GM21381 (cell line): Measurements from ENCODE around the gene DOCK9.

Experiments used
- ATAC-seq: cut with Tn5 transposase; IDR thresholded peaks from one replicate; pipeline ENCODE4 v1.9.1; 2021; ENCODE audit warnings: mild to moderate bottlenecking, moderate library complexity; ENCODE audit not compliant: unreplicated experiment

Gene DOCK9, protein sequence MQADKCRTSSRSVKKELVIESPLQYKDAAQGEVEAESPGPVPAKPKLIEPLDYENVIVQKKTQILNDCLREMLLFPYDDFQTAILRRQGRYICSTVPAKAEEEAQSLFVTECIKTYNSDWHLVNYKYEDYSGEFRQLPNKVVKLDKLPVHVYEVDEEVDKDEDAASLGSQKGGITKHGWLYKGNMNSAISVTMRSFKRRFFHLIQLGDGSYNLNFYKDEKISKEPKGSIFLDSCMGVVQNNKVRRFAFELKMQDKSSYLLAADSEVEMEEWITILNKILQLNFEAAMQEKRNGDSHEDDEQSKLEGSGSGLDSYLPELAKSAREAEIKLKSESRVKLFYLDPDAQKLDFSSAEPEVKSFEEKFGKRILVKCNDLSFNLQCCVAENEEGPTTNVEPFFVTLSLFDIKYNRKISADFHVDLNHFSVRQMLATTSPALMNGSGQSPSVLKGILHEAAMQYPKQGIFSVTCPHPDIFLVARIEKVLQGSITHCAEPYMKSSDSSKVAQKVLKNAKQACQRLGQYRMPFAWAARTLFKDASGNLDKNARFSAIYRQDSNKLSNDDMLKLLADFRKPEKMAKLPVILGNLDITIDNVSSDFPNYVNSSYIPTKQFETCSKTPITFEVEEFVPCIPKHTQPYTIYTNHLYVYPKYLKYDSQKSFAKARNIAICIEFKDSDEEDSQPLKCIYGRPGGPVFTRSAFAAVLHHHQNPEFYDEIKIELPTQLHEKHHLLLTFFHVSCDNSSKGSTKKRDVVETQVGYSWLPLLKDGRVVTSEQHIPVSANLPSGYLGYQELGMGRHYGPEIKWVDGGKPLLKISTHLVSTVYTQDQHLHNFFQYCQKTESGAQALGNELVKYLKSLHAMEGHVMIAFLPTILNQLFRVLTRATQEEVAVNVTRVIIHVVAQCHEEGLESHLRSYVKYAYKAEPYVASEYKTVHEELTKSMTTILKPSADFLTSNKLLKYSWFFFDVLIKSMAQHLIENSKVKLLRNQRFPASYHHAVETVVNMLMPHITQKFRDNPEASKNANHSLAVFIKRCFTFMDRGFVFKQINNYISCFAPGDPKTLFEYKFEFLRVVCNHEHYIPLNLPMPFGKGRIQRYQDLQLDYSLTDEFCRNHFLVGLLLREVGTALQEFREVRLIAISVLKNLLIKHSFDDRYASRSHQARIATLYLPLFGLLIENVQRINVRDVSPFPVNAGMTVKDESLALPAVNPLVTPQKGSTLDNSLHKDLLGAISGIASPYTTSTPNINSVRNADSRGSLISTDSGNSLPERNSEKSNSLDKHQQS (N-terminal part only)

DNA sequence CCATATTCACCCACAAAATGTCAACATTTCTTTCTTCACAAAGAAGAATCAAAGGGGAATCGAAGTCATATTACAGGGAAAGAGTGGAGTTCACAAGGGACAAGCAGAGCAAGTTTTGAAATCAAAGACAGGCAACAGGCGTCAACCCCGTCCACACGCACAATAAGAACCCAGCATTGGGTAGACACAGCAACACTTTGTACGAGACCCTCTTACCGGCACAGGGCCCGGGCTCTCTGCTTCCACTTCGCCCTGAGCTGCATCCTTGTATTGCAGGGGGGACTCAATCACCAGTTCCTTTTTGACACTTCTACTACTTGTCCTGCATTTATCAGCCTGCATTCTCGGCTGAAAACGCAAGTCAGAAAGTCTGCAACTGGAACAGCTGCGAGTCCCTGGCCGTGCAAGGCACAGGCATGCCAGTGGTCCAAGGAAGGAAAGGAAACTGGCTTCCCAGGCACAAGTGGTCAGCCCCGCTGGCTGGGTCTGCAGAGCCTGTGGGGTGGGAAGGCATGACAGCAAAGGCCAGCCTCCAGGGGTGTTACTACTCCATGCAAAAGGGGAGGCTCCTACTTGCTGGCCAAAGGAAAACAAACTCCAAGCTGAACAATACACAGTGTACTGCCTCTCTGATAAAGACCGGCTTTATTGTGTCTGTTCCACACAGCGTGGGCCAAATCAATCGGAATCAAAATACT lies at the start of gene DOCK9:
Gene DOCK9 (minus strand): TSS at position 497 of the 698 bp plus-strand sequence. CDS start 155 bp downstream, at position 342.
- ATAC-seq = no peak

- no peak for ATAC-seq
Measured at GRCh38 chr13:99027260-99027659, 49.4 kb upstream of the DOCK9 start.

- ATAC-seq = no peak
Measured at GRCh38 chr13:99022941-99023340, 45.1 kb upstream of the DOCK9 start.

DNA sequence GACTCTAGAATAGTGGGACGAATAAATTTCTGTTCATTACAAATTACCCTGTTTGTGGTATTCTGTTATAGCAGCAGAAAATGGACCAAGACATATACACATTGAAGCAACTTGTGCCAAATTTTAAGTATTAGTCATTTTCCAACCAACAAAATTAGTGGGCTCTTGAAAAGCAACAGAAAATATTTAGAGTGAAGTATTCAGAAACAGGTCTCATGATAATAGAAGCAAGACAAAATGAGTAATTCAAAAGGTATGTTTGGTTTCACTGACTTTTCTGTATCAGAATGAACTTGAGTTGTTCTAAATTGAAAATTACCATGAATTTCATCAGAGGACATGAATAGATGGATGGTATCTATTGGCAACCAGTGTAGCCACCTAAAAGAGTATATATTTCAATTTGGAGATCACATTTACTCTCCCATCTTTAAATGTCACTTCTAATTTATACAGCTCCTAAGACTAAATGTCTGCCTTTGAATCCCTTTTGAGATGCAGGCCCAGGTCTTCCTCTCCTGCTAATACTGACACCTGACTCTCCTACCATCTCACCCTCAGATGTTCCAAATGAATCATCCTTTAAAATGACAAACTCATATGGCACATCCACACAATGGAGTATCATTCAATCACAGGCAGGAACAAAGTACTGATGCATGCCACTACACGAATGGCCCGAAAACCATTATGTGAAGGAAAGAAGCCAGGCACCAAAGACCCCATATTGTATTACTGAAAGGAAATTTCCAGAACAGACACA lies 40.7 kb upstream of the DOCK9 start:
- ATAC-seq = no peak

- ATAC-seq = no peak
Measured at GRCh38 chr13:99015606-99016490, 38.0 kb upstream of the DOCK9 start.

- no peak for ATAC-seq
Measured at GRCh38 chr13:99014522-99014921, 36.7 kb upstream of the DOCK9 start.

- ATAC-seq = no peak
Measured at GRCh38 chr13:99013951-99014350, 36.1 kb upstream of the DOCK9 start.

DNA sequence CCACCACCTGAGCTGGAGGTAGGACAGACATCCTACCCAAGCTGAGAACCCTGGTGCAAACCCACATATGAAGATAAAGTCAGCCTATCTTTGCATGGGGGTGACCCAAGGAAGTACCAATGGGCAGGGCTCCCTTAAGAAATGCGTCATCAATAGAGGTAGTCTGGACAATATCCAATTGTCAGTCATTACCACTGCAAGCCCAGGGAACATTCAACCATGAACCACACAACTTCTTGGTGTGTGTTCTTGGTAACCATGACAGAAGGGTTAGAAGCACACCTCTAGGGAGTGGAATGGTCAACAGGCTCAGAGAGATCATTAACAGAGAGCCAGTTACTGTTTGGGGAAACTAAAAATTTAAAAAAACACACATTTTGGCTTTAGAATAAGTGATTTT lies 34.7 kb upstream of the DOCK9 start:
- no peak for ATAC-seq

DNA sequence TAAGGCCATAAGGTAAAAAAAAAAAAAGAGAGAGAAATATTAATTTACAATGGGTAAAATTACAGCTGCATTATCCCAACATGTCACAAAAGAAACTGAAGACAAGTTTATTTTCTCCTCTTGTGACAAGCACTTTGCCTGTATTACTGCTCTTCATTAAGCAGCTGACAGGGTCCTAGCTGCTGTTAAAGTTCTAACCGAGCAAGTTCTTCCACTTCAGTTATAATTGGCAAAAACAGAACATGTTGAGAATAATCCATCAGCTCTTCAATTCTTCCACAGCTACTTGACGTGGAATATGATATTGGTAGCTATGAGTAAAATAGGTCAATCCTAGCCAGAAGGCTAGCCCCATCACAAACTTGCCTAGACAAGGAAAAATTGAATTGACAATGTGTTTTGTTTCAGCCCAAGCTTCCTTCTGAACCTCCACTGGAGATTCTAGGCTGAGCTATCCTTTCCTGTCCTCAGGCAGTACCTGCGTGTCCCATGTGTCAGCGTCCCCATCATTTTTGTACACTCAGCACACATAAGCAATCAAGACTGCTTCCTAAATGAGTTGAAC lies 32.2 kb upstream of the DOCK9 start:
- ATAC-seq = no peak

DNA sequence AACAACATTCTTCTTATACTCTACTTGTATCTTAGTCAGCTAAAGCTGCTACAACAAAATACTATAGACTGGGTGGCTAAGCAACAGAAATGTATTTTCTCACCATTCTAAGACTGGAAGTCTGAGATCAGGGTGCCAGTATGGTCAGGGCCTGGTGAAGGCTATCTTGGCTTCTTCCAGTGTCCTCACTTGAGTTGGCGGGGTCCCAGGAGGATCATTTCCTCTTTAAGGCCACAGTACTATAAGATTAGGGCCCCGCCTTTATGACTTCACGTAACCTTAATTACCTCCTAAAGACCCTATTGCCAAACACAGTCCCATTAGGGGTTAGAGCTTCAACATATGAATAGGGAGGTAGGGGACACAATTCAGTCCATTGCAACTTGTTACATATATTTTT lies 30.7 kb upstream of the DOCK9 start:
- ATAC-seq = no peak

GRCh38 chr13:99007414-99007986 lies 29.6 kb upstream of the DOCK9 start:
- ATAC-seq = no peak

GRCh38 chr13:99005609-99006008 lies 27.7 kb upstream of the DOCK9 start:
- ATAC-seq = no peak

GRCh38 chr13:99004978-99005377 lies 27.1 kb upstream of the DOCK9 start:
- ATAC-seq = no peak

DNA sequence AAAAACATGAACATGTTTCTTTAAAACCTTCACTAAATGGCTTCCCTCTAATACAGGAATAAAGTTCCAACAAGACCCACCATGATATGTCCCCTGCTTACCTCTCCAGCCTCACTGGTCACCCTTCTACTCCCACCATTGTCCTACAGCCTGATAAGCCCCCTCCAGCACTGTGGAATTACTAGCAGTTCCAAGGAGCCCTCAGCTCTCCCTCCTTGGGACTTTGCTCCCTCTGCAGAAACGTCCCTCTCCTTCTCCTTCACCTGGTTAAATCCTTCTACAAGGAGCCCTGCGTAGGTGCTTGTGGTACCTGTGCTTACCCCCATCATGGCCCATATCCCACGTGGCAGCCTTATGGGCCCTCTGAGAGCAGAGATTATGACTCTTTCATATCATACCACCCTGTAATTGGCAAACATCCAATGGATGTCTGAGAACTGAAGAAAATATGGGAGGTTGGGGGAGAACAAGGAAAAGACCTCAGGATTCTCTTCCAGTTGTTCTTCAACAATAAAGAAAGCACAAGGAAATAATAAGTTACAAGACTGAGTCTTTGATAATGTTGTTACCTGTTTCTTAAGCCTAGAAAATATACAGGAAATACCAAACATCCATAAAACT lies 26.1 kb upstream of the DOCK9 start:
- ATAC-seq = no peak

DNA sequence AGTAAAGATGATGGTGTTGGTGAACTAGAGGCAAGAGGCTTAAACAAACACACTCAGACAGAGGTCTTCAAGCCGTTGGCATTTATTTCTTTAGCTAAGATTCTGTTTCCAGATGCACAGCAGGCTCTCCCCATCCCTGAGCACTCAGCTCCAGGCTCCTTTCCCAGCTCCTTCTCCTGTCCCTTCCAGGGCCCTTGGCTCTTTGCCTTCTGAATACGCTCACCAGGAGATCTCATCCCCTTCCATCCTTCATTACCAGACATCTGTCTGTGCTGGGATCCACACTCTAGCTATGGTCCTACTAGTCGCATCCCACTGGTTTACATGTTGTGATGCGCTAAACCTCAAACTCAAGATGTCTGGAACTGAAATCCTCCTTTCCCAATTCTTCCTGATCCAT lies 25.3 kb upstream of the DOCK9 start:
- ATAC-seq = no peak

- ATAC-seq = no peak
Measured at GRCh38 chr13:99002172-99002710, 24.4 kb upstream of the DOCK9 start.

DNA sequence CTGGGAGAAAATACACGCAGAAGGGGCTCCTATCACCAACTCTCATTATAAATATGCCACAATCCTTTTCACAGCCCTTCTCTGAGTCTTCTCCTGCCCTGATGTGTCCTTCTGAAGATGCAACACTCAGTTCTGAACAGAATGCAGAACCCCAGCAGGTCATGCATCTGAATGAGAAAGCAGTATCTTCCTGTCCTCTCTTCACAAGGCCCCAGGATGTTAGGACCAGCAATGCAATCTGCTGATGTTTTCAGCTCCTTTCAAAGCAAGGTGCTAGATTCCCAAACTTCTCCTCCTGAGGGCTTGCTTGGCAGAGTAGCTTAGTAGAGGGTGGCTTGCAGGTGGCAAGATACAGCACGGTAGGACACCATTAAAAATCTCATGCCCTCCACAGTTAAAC lies 22.3 kb upstream of the DOCK9 start:
- no peak for ATAC-seq

DNA sequence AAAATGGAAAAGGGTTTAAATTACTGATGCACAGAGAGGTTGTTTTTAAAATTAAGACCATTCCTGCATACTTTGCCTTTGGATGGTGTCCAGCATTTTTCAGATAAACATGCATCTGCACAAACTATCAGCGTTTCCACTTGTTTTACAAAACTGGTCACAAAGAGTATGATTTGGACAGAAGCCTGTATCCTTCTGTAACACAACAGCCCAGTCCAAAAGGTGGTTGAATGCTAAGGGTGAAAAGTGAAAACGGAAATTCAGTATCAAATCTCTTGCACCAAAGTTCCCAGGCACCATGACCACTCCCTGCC lies 21.7 kb upstream of the DOCK9 start:
- ATAC-seq = no peak
